HG03558 (cell line): Measurements from ENCODE around the gene NDUFS6.
A peak's percentile ranks its signal among the peaks of the same experiment; 100 is the strongest.
"Not testable (repeated sequence)": the region's sequence is repeated elsewhere in the genome, so short reads cannot be mapped to it uniquely, and the experiment has no call there.

Source experiments
- ATAC-seq: cut with Tn5 transposase; IDR thresholded peaks from one replicate; pipeline ENCODE4 v1.9.1; 2021; ENCODE audit warnings: moderate number of reproducible peaks; ENCODE audit not compliant: unreplicated experiment; ENCODE audit errors: extremely low read depth

The NDUFS6 gene

GRCh38 chr5:1795931-1796330 is 5.3 kb upstream of the NDUFS6 start:
- no peak for ATAC-seq

- no peak for ATAC-seq
Measured at GRCh38 chr5:1796371-1797102, 4.7 kb upstream of the NDUFS6 start.

- no peak for ATAC-seq
Measured at GRCh38 chr5:1797103-1797800, 4.0 kb upstream of the NDUFS6 start.

GRCh38 chr5:1797855-1798254 is 3.4 kb upstream of the NDUFS6 start:
- ATAC-seq = no peak

- ATAC-seq = not testable (repeated sequence)
Measured at GRCh38 chr5:1798589-1798988, 2.6 kb upstream of the NDUFS6 start.

- ATAC-seq = no peak
Measured at GRCh38 chr5:1799110-1799601, 2.1 kb upstream of the NDUFS6 start.

- no peak for ATAC-seq
Measured at GRCh38 chr5:1799602-1800471, 1.4 kb upstream of the NDUFS6 start, which contains the start of gene MRPL36. MRPL36 (minus strand) TSS chr5:1799837; CDS start chr5:1798935, 902 bp downstream.

GRCh38 chr5:1800472-1801221 is 560 bp upstream of the NDUFS6 start:
- ATAC-seq = peak; percentile 24

GRCh38 chr5:1801967-1802295 is 724 bp downstream of the NDUFS6 start:
- ATAC-seq = no peak

- no peak for ATAC-seq
Measured at GRCh38 chr5:1803192-1803591, 2.0 kb downstream of the NDUFS6 start.

GRCh38 chr5:1804001-1804690 is 2.9 kb downstream of the NDUFS6 start:
- no peak for ATAC-seq

GRCh38 chr5:1805326-1805725 is 4.1 kb downstream of the NDUFS6 start:
- no peak for ATAC-seq

GRCh38 chr5:1805736-1806135 is 4.5 kb downstream of the NDUFS6 start:
- no peak for ATAC-seq

- ATAC-seq = no peak
Measured at GRCh38 chr5:1806199-1806598, 5.0 kb downstream of the NDUFS6 start.

GRCh38 chr5:1806974-1807373 is 5.8 kb downstream of the NDUFS6 start:
- ATAC-seq = no peak

GRCh38 chr5:1807451-1808185 is 6.4 kb downstream of the NDUFS6 start:
- no peak for ATAC-seq

GRCh38 chr5:1808439-1808838 is 7.2 kb downstream of the NDUFS6 start:
- no peak for ATAC-seq

- ATAC-seq = no peak
Measured at GRCh38 chr5:1809416-1810035, 8.3 kb downstream of the NDUFS6 start.
